Mammary epithelial cell (primary cell): ENCODE data around the gene HNRNPK.

Experiments used
- EZH2 ChIP-seq: IDR thresholded peaks from 2 replicates; pipeline ENCODE4 v1.6.1; 2012; ENCODE audit warnings: low read length, inconsistent platforms, borderline replicate concordance
- TF ChIP-seq, protein P1 (sequence below), 2 donors: IDR thresholded peaks in 1 of 2; conservative IDR thresholded peaks in 1 of 2; 2 replicates each; pipeline ENCODE4 v1.5.1; 2011 to 2012; ENCODE audit warnings: inconsistent platforms in 2 of 2, low read length in 2 of 2, mild to moderate bottlenecking in 2 of 2, control low read depth in 1 of 2, low read depth in 1 of 2; ENCODE audit not compliant: insufficient read depth in 1 of 2; ENCODE audit errors: extremely low read depth in 1 of 2

DNA sequence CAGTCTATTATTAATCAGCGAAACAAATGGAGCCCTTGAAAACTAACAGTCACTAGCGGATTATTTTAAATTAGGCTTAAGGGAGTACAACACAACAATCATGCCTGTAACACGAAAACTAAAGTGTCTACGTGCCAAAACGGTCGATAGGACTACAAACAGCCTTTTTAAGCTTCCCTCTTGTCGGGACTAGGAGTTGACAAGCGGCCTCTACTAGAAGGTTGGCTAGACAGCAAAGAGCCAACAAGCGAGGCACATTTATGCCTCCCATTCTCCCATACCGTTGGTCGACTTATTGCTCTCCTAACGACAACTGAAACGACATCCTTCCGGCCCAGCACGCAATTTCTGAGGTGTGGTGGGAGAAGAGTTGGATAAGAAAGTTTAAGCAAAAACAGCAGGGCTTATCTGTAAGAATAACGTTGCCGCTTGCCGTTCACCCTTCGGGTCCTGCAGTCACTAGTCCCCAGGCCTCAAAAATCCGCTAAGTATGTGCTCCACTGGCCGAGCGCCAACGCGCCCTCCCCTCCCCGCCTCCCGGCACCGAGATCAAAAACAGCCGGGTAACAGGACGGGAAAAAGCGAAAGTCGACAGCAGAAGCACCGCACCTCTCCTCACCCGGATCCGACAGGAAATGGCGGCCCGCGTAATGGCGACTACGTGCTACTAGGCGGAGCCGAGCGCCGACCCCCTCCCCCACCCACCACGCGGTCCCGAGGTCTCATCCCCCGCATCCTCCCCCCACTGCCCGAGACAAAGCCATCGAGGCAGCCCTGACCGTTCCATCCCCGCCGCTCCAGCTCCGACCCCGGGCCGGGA, 813 bp downstream of the HNRNPK start:
- TF ChIP-seq, protein P1, sequence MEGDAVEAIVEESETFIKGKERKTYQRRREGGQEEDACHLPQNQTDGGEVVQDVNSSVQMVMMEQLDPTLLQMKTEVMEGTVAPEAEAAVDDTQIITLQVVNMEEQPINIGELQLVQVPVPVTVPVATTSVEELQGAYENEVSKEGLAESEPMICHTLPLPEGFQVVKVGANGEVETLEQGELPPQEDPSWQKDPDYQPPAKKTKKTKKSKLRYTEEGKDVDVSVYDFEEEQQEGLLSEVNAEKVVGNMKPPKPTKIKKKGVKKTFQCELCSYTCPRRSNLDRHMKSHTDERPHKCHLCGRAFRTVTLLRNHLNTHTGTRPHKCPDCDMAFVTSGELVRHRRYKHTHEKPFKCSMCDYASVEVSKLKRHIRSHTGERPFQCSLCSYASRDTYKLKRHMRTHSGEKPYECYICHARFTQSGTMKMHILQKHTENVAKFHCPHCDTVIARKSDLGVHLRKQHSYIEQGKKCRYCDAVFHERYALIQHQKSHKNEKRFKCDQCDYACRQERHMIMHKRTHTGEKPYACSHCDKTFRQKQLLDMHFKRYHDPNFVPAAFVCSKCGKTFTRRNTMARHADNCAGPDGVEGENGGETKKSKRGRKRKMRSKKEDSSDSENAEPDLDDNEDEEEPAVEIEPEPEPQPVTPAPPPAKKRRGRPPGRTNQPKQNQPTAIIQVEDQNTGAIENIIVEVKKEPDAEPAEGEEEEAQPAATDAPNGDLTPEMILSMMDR (conservative IDR thresholded peaks at IDR 0.05 in 1 of 2, IDR thresholded peaks at IDR 0.05 in 1 of 2; ENCODE audit: extremely low read depth in 1 of 2, insufficient read depth in 1 of 2, low read depth in 1 of 2, low read length in 2 of 2) = no peak
- no peak for TF ChIP-seq EZH2
